H1 (cell line): ENCODE results near the gene TMEM176B.

Experiments
- CBX5 ChIP-seq: fragments of 300-800, 300-1000 bp; sonication (generic); IDR thresholded peaks from 2 replicates; pipeline ENCODE4 v1.7.1; 2016; ENCODE audit warnings: antibody characterized with exemption, low read length, low read depth
- EGR1 ChIP-seq: IDR thresholded peaks from 2 replicates; pipeline ENCODE4 v1.6.1; 2011; ENCODE audit warnings: low read depth, low read length, borderline replicate concordance
- EZH2 ChIP-seq: fragments of 200-600 bp; sonication (generic); IDR thresholded peaks from 2 replicates; pipeline ENCODE4 v1.7.1; 2012; ENCODE audit warnings: low read depth, mild to moderate bottlenecking, moderate library complexity, low read length, inconsistent platforms; ENCODE audit not compliant: severe bottlenecking
- JUN ChIP-seq: IDR thresholded peaks from 2 replicates; pipeline ENCODE4 v1.6.1; 2011; ENCODE audit warnings: low read depth, mild to moderate bottlenecking, improper control_type of control experiment, low read length
- JUND ChIP-seq: IDR thresholded peaks from 2 replicates; pipeline ENCODE4 v1.6.1; 2011; ENCODE audit warnings: mild to moderate bottlenecking, improper control_type of control experiment, low read length
- NRF1 ChIP-seq: IDR thresholded peaks from 2 replicates; pipeline ENCODE4 v1.6.1; 2011; ENCODE audit warnings: mild to moderate bottlenecking, low read depth, low read length, improper control_type of control experiment
- POLR2A ChIP-seq, 2 experiments: IDR thresholded peaks; 1 replicate in 1 of 2; 2 replicates in 1 of 2; pipeline ENCODE4 v1.6.1; 2011; ENCODE audit warnings: low read depth in 2 of 2, low read length in 2 of 2, mild to moderate bottlenecking in 2 of 2; ENCODE audit errors: control extremely low read depth in 1 of 2
- POLR2AphosphoS5 ChIP-seq: IDR thresholded peaks from 2 replicates; pipeline ENCODE4 v1.6.1; 2011; ENCODE audit warnings: low read depth, low read length
- TEAD4 ChIP-seq: IDR thresholded peaks from 2 replicates; pipeline ENCODE4 v1.6.1; 2012; ENCODE audit warnings: low read depth, low read length, inconsistent platforms, mixed read lengths
- YY1 ChIP-seq: IDR thresholded peaks from 2 replicates; pipeline ENCODE4 v1.6.1; 2011; ENCODE audit warnings: low read depth, mild to moderate bottlenecking, low read length
- ZNF274 ChIP-seq: IDR thresholded peaks from 2 replicates; pipeline ENCODE4 v1.7.0; 2012; ENCODE audit warnings: low read length, borderline replicate concordance; ENCODE audit errors: extremely low read depth
- TF ChIP-seq, protein P1 (sequence below), 3 experiments: IDR thresholded peaks; 1 replicate in 2 of 3; 2 replicates in 1 of 3; pipeline versions ENCODE4 v1.5.1 to v1.6.1; 2011; ENCODE audit warnings: low read length in 3 of 3, mild to moderate bottlenecking in 3 of 3, inconsistent platforms in 2 of 3, low read depth in 1 of 3, moderate library complexity in 1 of 3; ENCODE audit not compliant: insufficient read depth in 1 of 3; ENCODE audit errors: control extremely low read depth in 1 of 3
- TF ChIP-seq, protein P2 (sequence below): IDR thresholded peaks from 2 replicates; pipeline ENCODE4 v1.6.1; 2011; ENCODE audit warnings: low read length, improper control_type of control experiment

DNA sequence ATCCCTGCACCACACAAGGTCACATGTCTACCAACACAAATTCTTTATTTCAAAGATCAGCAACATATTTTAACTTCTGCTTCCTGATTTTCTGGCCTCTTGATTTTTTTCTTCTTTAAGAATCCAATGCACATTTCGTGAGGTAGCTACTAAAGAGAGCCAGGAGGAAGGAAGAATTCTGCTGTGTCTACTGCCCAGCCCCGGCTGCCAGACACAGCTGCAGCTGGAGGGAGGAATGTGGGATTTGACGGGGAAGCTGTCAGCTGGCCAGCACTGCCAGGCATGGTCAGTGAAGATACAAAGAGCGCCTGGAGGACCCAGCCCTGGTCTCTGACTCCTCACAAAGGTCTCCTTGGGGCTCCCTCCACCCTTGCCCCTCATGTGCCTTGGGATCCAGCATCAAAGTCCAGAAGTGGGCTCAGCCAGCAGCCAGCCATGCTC lies 45.3 kb upstream of the TMEM176B start:
- peak; percentile 14; the same call in 1 of the 2 replicates for TF ChIP-seq TEAD4
- no peak for TF ChIP-seq CBX5
- TF ChIP-seq, protein P1, sequence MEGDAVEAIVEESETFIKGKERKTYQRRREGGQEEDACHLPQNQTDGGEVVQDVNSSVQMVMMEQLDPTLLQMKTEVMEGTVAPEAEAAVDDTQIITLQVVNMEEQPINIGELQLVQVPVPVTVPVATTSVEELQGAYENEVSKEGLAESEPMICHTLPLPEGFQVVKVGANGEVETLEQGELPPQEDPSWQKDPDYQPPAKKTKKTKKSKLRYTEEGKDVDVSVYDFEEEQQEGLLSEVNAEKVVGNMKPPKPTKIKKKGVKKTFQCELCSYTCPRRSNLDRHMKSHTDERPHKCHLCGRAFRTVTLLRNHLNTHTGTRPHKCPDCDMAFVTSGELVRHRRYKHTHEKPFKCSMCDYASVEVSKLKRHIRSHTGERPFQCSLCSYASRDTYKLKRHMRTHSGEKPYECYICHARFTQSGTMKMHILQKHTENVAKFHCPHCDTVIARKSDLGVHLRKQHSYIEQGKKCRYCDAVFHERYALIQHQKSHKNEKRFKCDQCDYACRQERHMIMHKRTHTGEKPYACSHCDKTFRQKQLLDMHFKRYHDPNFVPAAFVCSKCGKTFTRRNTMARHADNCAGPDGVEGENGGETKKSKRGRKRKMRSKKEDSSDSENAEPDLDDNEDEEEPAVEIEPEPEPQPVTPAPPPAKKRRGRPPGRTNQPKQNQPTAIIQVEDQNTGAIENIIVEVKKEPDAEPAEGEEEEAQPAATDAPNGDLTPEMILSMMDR (IDR thresholded peaks at IDR 0.05; ENCODE audit: control extremely low read depth in 1 of 3, insufficient read depth in 1 of 3, low read depth in 1 of 3, low read length in 3 of 3), result no peak
- no peak for TF ChIP-seq JUND
- TF ChIP-seq YY1, result no peak
- no peak for TF ChIP-seq EGR1
- no peak for TF ChIP-seq POLR2A (IDR thresholded peaks at IDR 0.05; ENCODE audit: control extremely low read depth in 1 of 2, low read depth in 2 of 2, low read length in 2 of 2)
- TF ChIP-seq, protein P2, sequence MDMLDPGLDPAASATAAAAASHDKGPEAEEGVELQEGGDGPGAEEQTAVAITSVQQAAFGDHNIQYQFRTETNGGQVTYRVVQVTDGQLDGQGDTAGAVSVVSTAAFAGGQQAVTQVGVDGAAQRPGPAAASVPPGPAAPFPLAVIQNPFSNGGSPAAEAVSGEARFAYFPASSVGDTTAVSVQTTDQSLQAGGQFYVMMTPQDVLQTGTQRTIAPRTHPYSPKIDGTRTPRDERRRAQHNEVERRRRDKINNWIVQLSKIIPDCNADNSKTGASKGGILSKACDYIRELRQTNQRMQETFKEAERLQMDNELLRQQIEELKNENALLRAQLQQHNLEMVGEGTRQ, result no peak
- TF ChIP-seq POLR2AphosphoS5, result no peak
- TF ChIP-seq NRF1, result no peak
- TF ChIP-seq EZH2, result no peak
- no peak for TF ChIP-seq JUN
- TF ChIP-seq ZNF274, result no peak
